Fibroblast of gingiva (primary cell): ENCODE data around the gene RNF166.

Experiments used
- DNase-seq: peaks from one replicate; pipeline ENCODE4 v3.0.0-alpha.2; 2011; ENCODE audit warnings: low read depth

Gene RNF166

GRCh38 chr16:88652762-88653063, 53.5 kb downstream of the RNF166 start:
- no peak for DNase-seq

DNA sequence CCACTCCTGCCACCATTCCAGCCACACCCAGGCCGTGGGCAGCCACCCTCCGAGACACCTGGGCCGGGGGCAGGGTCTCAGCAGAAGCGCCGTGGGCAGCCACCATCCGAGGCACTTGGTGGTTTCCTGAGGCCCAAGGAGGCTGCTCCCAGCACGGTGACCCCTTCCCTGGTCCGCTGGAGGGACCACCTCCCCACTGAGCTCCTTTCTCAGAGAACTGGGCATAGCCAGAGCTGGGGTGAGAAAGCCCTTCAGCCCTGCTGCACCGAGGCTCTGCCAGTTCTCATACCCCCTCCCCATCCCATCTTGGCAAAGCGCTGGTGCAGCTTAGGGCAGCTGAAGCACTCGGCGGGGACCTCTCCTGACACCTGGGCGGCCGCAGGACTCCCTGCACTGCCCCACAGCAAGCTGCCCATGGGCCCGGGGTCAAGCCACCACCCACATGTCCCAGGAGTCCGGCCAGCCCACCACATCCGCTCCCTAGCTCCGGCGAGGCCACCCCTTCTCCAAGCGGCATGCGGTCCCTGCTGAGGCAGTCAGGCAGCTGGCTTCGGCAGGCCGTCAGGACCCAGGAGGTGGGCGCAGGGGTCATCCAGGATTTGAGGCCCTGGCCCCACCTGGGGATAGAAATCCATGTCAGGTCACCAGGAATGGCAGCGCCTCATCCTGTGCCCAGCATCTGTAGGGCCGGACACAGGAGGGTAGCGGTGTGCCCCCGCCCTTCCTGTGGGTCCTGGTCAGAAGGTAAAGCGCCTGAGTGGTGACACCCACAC, 54.0 kb downstream of the RNF166 start:
- no peak for DNase-seq

DNA sequence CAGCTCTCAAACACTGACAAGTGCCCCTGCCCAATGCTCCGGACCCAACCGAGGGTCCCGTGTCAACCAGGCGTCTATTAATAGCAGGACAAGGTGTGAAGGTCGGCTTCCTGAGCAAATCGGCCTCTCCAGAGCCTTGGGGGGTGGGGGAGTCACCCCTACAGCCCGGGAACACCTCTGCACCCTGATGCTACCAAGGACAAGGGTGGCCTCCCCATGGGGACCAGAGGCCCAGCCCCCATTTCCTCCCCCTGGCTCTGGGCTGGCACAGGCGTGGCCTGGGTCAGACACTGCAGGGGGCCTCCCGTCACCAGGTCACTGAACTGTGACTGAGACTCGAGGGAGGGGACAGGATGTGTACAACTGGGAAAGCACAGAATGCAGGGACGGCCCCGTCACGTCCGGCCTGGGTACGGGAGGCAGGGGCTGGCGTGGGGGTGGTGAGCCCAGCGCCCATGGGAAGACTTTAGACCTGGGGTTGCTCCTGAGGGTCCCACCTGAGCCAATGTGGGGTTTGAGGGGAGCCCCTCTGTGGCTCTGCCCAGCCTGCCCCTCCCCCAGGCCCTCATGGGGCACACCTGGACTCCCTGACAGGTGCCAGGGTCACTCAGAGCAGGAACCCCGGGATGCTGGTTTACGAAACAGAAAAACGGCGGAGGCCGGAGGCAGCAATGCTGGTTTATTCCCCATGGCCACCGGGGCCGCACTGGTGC, 54.8 kb downstream of the RNF166 start:
- peak; percentile 66 for DNase-seq

DNA sequence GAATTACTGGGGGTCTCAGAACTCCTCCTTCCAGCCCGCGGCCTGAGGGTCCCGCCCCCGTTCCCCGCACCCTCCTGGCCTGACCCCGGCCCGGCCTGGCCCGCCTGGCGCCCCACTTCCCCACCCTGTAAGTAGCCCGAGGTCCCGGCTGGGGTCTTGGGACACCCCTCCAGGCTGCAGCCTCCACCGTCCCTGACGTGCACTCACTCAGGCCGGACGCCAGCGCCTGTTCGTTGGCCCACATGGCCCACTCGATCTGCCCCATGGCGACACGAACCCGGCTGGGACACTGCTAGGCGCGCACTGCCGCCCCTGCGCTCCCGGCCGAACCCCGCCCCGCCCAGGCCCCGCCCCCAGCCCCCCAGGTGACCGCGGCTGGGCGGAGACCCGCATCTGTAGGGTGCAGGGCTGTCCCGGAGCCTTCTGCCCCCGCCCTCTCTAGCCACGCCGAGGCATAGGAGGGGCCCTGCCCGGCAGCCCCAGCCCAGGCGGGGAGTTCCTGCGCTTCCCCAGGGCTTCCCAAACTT, 55.4 kb downstream of the RNF166 start, which contains the start of gene CYBA:
CYBA (minus strand) TSS at position 305 of the 527 bp plus-strand sequence; CDS start at position 265, 40 bp downstream.
- peak; percentile 78 for DNase-seq

DNA sequence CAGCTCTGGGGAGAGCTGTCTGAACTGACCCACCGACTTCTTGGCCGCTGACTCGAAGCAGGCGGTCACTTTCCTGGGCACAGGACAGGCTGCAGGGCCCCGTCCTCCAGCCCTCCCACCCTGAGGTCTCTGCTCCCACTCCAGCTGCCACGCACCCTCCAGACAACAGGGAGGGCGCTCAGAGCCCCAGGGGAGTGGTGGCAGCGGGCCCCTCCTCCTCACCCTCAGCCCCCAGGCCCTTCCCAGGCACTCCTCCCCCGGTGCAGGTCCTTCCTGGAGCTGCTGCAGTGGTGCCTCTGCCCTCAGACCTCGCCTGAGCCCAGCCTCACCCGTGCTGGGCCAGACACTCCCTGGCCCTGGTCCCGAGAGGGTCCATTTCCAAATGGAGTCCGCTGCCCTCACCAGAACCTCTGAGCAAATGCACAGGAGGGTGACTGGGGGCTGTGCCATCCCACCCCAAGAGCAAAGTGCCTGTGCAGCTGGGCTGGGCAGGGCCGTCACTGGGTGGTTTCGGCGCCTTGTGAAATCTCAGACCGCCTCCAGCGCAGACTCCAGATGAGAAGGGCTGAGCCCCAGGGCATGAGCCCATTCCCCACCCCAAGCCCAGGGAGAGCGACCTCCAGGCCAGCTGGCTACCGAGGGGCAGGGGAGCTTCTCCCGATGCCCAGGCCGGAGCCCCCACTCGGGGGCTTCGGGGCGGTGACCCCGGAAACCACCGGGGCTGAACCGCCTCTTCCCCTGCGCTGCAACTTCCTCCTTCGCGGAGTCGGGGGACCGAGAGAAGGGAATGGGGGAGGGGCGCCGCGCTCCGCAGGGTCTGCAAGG, 56.1 kb downstream of the RNF166 start:
- peak; percentile 25 for DNase-seq

DNA sequence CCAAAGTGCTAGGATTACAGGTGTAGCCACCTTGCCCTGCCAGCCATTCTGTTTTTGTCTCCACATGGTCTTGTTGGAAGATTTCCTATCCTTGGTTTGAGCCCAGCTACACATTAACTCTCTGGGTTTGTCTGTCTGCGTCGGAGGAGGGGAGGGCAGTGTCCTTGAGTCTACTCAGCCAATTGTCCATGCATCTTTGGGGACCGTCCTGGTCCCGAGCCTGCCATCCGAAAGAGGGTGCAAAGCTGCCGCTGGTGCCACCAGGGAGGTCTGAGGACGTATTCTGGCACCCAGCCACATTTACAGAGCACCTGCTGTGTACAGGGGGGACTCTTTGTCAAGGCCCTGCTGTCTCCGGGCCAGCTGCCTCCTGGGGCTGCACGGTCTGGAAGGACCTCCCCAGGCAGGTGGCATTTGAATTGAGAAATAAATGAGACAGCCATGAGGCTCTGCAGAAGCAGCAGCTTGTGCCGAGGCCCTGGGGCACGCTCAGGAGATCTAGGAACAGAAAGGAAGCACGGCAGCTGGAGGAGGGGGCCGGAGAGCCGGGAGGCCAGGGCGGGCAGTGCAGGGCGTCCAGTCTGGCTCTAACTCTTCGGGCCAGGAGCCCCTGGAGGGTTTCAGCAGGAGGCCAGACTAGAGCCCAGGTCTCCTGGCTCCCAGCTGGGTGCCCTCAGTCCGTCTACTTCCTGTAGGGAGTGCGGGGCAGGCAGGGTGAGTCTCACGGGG, 56.8 kb downstream of the RNF166 start:
- no peak for DNase-seq

DNA sequence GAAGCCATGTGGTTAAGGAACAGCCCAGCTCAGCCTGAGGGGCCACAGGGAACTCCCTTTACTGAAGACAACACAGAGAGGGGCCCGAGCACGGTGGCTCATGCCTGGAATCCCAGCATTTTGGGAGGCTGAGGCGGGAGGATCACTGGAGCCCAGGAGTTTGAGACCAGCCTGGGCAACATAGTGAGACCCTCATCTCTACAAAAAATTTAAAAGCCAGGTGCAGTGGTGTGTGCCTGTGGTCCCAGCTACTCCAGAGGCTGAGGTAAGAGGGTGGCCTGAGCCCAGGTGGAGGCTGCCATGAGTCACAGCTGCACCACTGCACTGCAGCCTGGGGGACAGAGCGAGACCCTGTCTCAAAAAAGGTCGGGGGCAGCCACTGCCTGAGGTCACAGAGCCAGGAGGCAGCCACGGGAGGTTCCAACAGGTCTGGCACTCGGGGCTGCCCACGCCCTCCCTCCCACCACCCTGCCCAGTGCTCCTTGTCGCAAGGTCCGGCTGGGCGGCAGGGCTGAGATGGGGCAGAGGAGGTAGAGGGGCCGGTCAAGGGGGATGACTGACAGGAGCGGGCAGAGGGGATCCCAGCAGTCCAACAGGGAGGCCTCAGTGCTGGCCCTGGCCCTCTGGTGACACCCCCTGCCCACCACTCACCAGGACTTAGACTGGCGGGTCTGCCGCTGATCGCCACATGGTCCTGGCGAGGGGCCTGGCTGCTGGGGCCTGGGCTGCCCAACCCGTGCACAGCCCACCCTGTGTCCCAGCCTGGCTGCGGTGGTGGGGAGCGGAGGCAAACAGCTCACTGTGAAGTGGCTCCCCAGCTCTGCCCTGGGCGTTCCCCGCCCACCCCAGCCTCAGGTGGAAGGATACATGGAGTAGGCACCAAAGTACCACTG, 58.8 kb downstream of the RNF166 start:
- no peak for DNase-seq
